Measurements from ENCODE around the gene PRR33. TPM values are rescaled to one million over a fixed set of nuclear protein-coding genes. Genes with fewer than 3 reads are reported as not detected.

The PRR33 gene
- polyA plus RNA-seq, 2 of the 4 experiments (the other 2 are of a cell fraction): not detected

GRCh38 chr11:1881442-1882264 is 10.0 kb downstream of the PRR33 start:
- DNase-seq (ENCODE audit: low read depth in 1 of 2, low spot score in 1 of 2) (no peak), ATAC-seq (peak; percentile 16 to 34; a peak in 3 of 6 replicates), FAIRE-seq (no peak)
- TF ChIP-seq ZFP36 (IDR thresholded peaks at IDR 0.05; ENCODE audit: borderline replicate concordance, partially characterized antibody) (no peak), CEBPB (IDR thresholded peaks at IDR 0.05) (no peak), PBX3 (IDR thresholded peaks at IDR 0.05) (no peak), ZC3H11A (IDR thresholded peaks at IDR 0.05) (no peak), ZSCAN20 (CRISPR knock-in tag; IDR thresholded peaks at IDR 0.05) (no peak), MAX (IDR thresholded peaks at IDR 0.05) (no peak)
- H3K9me3 ChIP-seq: no peaks in the 10 kb centered on the region
- no peak overlapping the region for H3K4me3 ChIP-seq
- H3K27ac ChIP-seq: no peak overlapping the region; a peak in 1 of 6 replicates
- peaks cover 4% of the 10 kb centered on the region; the same call in 1 of the 3 replicates for H3K4me1 ChIP-seq
- ChIA-PET CTCF (interaction anchor here (0.6 to 10.1 kb wide), 76 partner anchors 7 to 1320 kb away, joined by 3 to 334 read pairs (median 6); partner anchors contain the start of genes H19, LSP1, MRPL23 and PRR33), POLR2A (interaction anchor here (0.8 kb wide), 1 partner anchor 119 kb away, joined by 6 read pairs; no protein-coding TSS in a partner anchor)
- no peak overlapping the region for H3K4me2 ChIP-seq
- WGBS (ENCODE audit: missing lambda C conversion rate): 54% methylated on average over 20 of the region's 43 CpGs

GRCh38 chr11:1880746-1881441 is 10.8 kb downstream of the PRR33 start:
- H3K4me2 ChIP-seq: no peak overlapping the region
- H3K9me3 ChIP-seq: no peaks in the 10 kb centered on the region
- ChIA-PET CTCF (interaction anchor here (0.6 to 10.1 kb wide), 22 partner anchors 10 to 485 kb away, joined by 3 to 334 read pairs (median 18); partner anchors contain the start of genes MRPL23, PRR33, SYT8 and TNNI2), POLR2A (no interaction called here)
- WGBS (ENCODE audit: missing lambda C conversion rate): no CpG with 5 or more reads among the region's 9 CpGs
- no peak overlapping the region for H3K4me3 ChIP-seq
- H3K4me1 ChIP-seq: peaks cover 10% of the 10 kb centered on the region; the same call in 2 of the 3 replicates
- no peak overlapping the region for H3K27ac ChIP-seq
- no peak for DNase-seq (ENCODE audit: low read depth in 1 of 2, low spot score in 1 of 2)
- TF ChIP-seq MAZ (IDR thresholded peaks at IDR 0.05; ENCODE audit: borderline replicate concordance, low read depth, low read length): no peak
- TF ChIP-seq BHLHE40 (IDR thresholded peaks at IDR 0.05; ENCODE audit: low read depth, low read length): no peak
- TF ChIP-seq PHF8 (IDR thresholded peaks at IDR 0.05; ENCODE audit: borderline replicate concordance, low read depth): no peak
- TF ChIP-seq CHD4 (IDR thresholded peaks at IDR 0.05; ENCODE audit: borderline replicate concordance): no peak
- TF ChIP-seq CEBPB (IDR thresholded peaks at IDR 0.05): no peak
- no peak for TF ChIP-seq ZC3H11A (IDR thresholded peaks at IDR 0.05)
- no peak for TF ChIP-seq CBX8 (IDR thresholded peaks at IDR 0.05)
- TF ChIP-seq EHF (CRISPR knock-in tag; IDR thresholded peaks at IDR 0.05): no peak
- FAIRE-seq: no peak
- ATAC-seq: peak; percentile 5 to 9; a peak in 4 of 6 replicates

- H3K4me3 ChIP-seq: no peak overlapping the region
- ChIA-PET POLR2A (no interaction called here), CTCF (interaction anchor here (1.1 to 10.1 kb wide), 8 partner anchors 10 to 272 kb away, joined by 3 to 334 read pairs (median 18); partner anchors contain the start of gene MRPL23)
- ATAC-seq: no peak
- no peak for FAIRE-seq
- no peaks in the 10 kb centered on the region for H3K9me3 ChIP-seq
- H3K27ac ChIP-seq: no peak overlapping the region
- no peak for DNase-seq (ENCODE audit: low read depth in 1 of 2, low spot score in 1 of 2)
- H3K4me1 ChIP-seq: peaks cover 10% of the 10 kb centered on the region; the same call in 2 of the 3 replicates
- 82% methylated on average over 27 of the region's 32 CpGs for WGBS (ENCODE audit: missing lambda C conversion rate)
- TF ChIP-seq KDM5A (IDR thresholded peaks at IDR 0.05): no peak
- no peak for TF ChIP-seq RNF2 (IDR thresholded peaks at IDR 0.05; ENCODE audit: borderline replicate concordance, low read depth)
- TF ChIP-seq CEBPB (IDR thresholded peaks at IDR 0.05): no peak
- no peak for TF ChIP-seq ZSCAN20 (CRISPR knock-in tag; IDR thresholded peaks at IDR 0.05)
- TF ChIP-seq POLR2AphosphoS2 (conservative IDR thresholded peaks at IDR 0.05; ENCODE audit: low read length): no peak
- no peak overlapping the region for H3K4me2 ChIP-seq
These were observed 11.6 kb downstream of the PRR33 start for GRCh38 chr11:1879941-1880720.

All from A549 (cell line).